H9 (cell line): Measurements from ENCODE around the gene MAGI1. TPM values are rescaled to one million over a fixed set of nuclear protein-coding genes. Genes with fewer than 3 reads are reported as not detected.

Experiments used
- DNase-seq: peaks from one replicate; pipeline ENCODE4 v3.0.0-alpha.2; 2017
- H2AFZ ChIP-seq: one replicate; pipeline ENCODE4 v1.6.1; 2013; ENCODE audit warnings: mild to moderate bottlenecking, low read length, control low read depth, moderate library complexity
- H2AK5ac ChIP-seq: 2 replicates; pipeline ENCODE4 v1.6.1; 2013; ENCODE audit warnings: low read length, control low read depth, mixed read lengths; ENCODE audit not compliant: insufficient read length
- H2BK120ac ChIP-seq: one replicate; pipeline ENCODE4 v1.6.1; 2013; ENCODE audit warnings: low read depth, mild to moderate bottlenecking, low read length, control low read depth, inconsistent platforms; ENCODE audit not compliant: poor library complexity, severe bottlenecking
- H2BK12ac ChIP-seq: 2 replicates; pipeline ENCODE4 v1.6.1; 2013; ENCODE audit warnings: low read length, control low read depth, mixed read lengths, low read depth; ENCODE audit not compliant: insufficient read length
- H2BK15ac ChIP-seq: 2 replicates; pipeline ENCODE4 v1.6.1; 2013; ENCODE audit warnings: low read depth, low read length, control low read depth
- H2BK20ac ChIP-seq: one replicate; pipeline ENCODE4 v1.6.1; 2013; ENCODE audit warnings: low read depth, mild to moderate bottlenecking, low read length, control low read depth, inconsistent platforms; ENCODE audit not compliant: poor library complexity, severe bottlenecking
- H2BK5ac ChIP-seq: 2 replicates; pipeline ENCODE4 v1.6.1; 2013; ENCODE audit warnings: low read length, control low read depth, mixed read lengths; ENCODE audit not compliant: insufficient read length
- H3K14ac ChIP-seq: 2 replicates; pipeline ENCODE4 v1.6.1; 2013; ENCODE audit warnings: low read length, control low read depth; ENCODE audit not compliant: insufficient read depth
- H3K18ac ChIP-seq: 2 replicates; pipeline ENCODE4 v1.6.1; 2013; ENCODE audit warnings: low read depth, mild to moderate bottlenecking, mixed read lengths, low read length, control low read depth; ENCODE audit not compliant: insufficient read length
- H3K23ac ChIP-seq: 2 replicates; pipeline ENCODE4 v1.6.1; 2013; ENCODE audit warnings: low read length, control low read depth, mixed read lengths, low read depth; ENCODE audit not compliant: insufficient read length
- H3K23me2 ChIP-seq: 2 replicates; pipeline ENCODE4 v1.6.1; 2013; ENCODE audit warnings: low read depth, mild to moderate bottlenecking, mixed read lengths, low read length, control low read depth; ENCODE audit not compliant: insufficient read length, poor library complexity, severe bottlenecking
- H3K27ac ChIP-seq: 2 replicates; pipeline ENCODE4 v1.5.1; 2013; ENCODE audit warnings: low read length, control low read depth, mixed read lengths, low read depth; ENCODE audit not compliant: insufficient read length
- H3K27me3 ChIP-seq: 2 replicates; pipeline ENCODE4 v1.6.1; 2013; ENCODE audit warnings: low read length, control low read depth, inconsistent platforms; ENCODE audit not compliant: insufficient read depth
- H3K4ac ChIP-seq: 2 replicates; pipeline ENCODE4 v1.6.1; 2013; ENCODE audit warnings: low read depth, mild to moderate bottlenecking, control low read depth, inconsistent platforms, low read length, moderate library complexity
- H3K4me1 ChIP-seq: 2 replicates; pipeline ENCODE4 v1.6.1; 2013; ENCODE audit warnings: low read length, control low read depth, inconsistent platforms; ENCODE audit not compliant: insufficient read depth
- H3K4me2 ChIP-seq: 2 replicates; pipeline ENCODE4 v1.6.1; 2013; ENCODE audit warnings: low read length, control low read depth, mixed read lengths; ENCODE audit not compliant: insufficient read length, insufficient read depth
- H3K56ac ChIP-seq: 2 replicates; pipeline ENCODE4 v1.6.1; 2013; ENCODE audit warnings: low read depth, mild to moderate bottlenecking, mixed read lengths, low read length, control low read depth; ENCODE audit not compliant: insufficient read length
- H3K79me1 ChIP-seq: 2 replicates; pipeline ENCODE4 v1.6.1; 2013; ENCODE audit warnings: low read depth, mild to moderate bottlenecking, moderate library complexity, low read length, control low read depth, inconsistent platforms; ENCODE audit not compliant: insufficient read depth, poor library complexity, severe bottlenecking
- H3K79me2 ChIP-seq: 2 replicates; pipeline ENCODE4 v1.6.1; 2013; ENCODE audit warnings: low read length, control low read depth, inconsistent platforms; ENCODE audit not compliant: insufficient read depth
- H3K9ac ChIP-seq: 2 replicates; pipeline ENCODE4 v1.6.1; 2013; ENCODE audit warnings: low read length, control low read depth, mixed read lengths; ENCODE audit not compliant: insufficient read length; ENCODE audit errors: extremely low read depth
- H3K9me3 ChIP-seq: one replicate; pipeline ENCODE4 v1.6.1; 2013; ENCODE audit warnings: low read depth, low read length, inconsistent platforms; ENCODE audit not compliant: control insufficient read depth
- H3T11ph ChIP-seq: one replicate; pipeline ENCODE4 v1.6.1; 2013; ENCODE audit warnings: mild to moderate bottlenecking, low read length, control low read depth, inconsistent platforms
- H4K20me1 ChIP-seq: one replicate; pipeline ENCODE4 v1.6.1; 2013; ENCODE audit not compliant: control insufficient read depth, insufficient read length, insufficient read depth
- H4K5ac ChIP-seq: 2 replicates; pipeline ENCODE4 v1.6.1; 2013; ENCODE audit warnings: low read depth, mild to moderate bottlenecking, mixed read lengths, low read length, control low read depth; ENCODE audit not compliant: insufficient read length
- H4K8ac ChIP-seq: replicated peaks from 2 replicates; pipeline ENCODE4 v1.6.1; 2013; ENCODE audit warnings: low read length, control low read depth, mixed read lengths, low read depth; ENCODE audit not compliant: insufficient read length
- H4K91ac ChIP-seq: 2 replicates; pipeline ENCODE4 v1.6.1; 2013; ENCODE audit warnings: low read depth, mild to moderate bottlenecking, moderate library complexity, mixed read lengths, low read length, control low read depth; ENCODE audit not compliant: insufficient read length
- H3K27ac Mint-ChIP-seq, 3 experiments: 2 replicates in 2 of 3; 3 replicates in 1 of 3; pipeline ENCODE4 v1.8.0; 2020 to 2021; ENCODE audit warnings: mixed read lengths in 3 of 3, mild to moderate bottlenecking in 1 of 3, moderate library complexity in 1 of 3
- H3K27me3 Mint-ChIP-seq: 2 replicates; pipeline ENCODE4 v1.8.0; 2021; ENCODE audit warnings: low read depth, mild to moderate bottlenecking, moderate library complexity, mixed read lengths
- H3K36me3 Mint-ChIP-seq, 3 experiments: 2 replicates in 2 of 3; 3 replicates in 1 of 3; pipeline ENCODE4 v1.8.0; 2020 to 2021; ENCODE audit warnings: low read depth in 3 of 3, mixed read lengths in 3 of 3; ENCODE audit not compliant: insufficient read depth in 1 of 3
- H3K4me1 Mint-ChIP-seq, 2 experiments: 2 replicates each; pipeline ENCODE4 v1.8.0; 2020; ENCODE audit warnings: mixed read lengths in 2 of 2
- H3K4me3 Mint-ChIP-seq, 2 experiments: 2 replicates in 1 of 2; 3 replicates in 1 of 2; pipeline ENCODE4 v1.8.0; 2020 to 2021; ENCODE audit warnings: mild to moderate bottlenecking in 2 of 2, mixed read lengths in 2 of 2, moderate library complexity in 1 of 2
- H3K9me3 Mint-ChIP-seq, 2 experiments: 2 replicates in 1 of 2; 3 replicates in 1 of 2; pipeline ENCODE4 v1.8.0; 2020; ENCODE audit warnings: mild to moderate bottlenecking in 2 of 2, mixed read lengths in 2 of 2, moderate library complexity in 1 of 2
- CTCF ChIP-seq: fragments of 200-600 bp; sonication (generic); conservative IDR thresholded peaks from 3 replicates; pipeline ENCODE4 v1.8.0; 2021; ENCODE audit warnings: antibody characterized with exemption, mild to moderate bottlenecking
- WGBS: extraction: QIAGEN DNeasy Blood & Tissue Kit; methylation state at CpG from one replicate; pipeline ENCODE4 v1.1.7; 2013; ENCODE audit warnings: missing lambda C conversion rate, low lambda C conversion rate, mixed read lengths; ENCODE audit not compliant: insufficient read length; ENCODE audit errors: extremely low coverage; 5-methylcytosine and 5-hydroxymethylcytosine counted together
- total RNA-seq: library from RNA; stranded (reverse); gene quantifications from 2 replicates; pipeline ENCODE4 v1.2.1, GENCODE V29; 2021

Gene MAGI1
- total RNA-seq, 1 experiment from 2014 or later, result 65.7 TPM

- no peak overlapping the region for H3K4ac ChIP-seq
- H2BK120ac ChIP-seq, result no peak overlapping the region
- H4K8ac ChIP-seq, result no peak overlapping the region
- no peaks in the 10 kb centered on the region for H3K79me1 ChIP-seq
- H2AFZ ChIP-seq, result no peak overlapping the region
- H4K5ac ChIP-seq, result no peak overlapping the region
- H3K23me2 ChIP-seq, result no peaks in the 10 kb centered on the region
- no CpG with 5 or more reads among the region's 1 CpG for WGBS
- no peaks in the 10 kb centered on the region for H4K20me1 ChIP-seq
- H2BK20ac ChIP-seq, result no peak overlapping the region
- H4K91ac ChIP-seq, result no peak overlapping the region
- H2BK15ac ChIP-seq, result no peak overlapping the region
- no peaks in the 10 kb centered on the region; the same call in 1 of the 2 replicates for H3K4me1 ChIP-seq
- no peak overlapping the region for H3K9ac ChIP-seq
- no peak overlapping the region for H3K4me2 ChIP-seq
- H3K4me3 Mint-ChIP-seq, result no peak overlapping the region
- no peak overlapping the region for H3K18ac ChIP-seq
- no peaks in the 10 kb centered on the region for H3K36me3 Mint-ChIP-seq
- H3T11ph ChIP-seq, result no peak overlapping the region
- H3K9me3 ChIP-seq, result no peaks in the 10 kb centered on the region
- TF ChIP-seq CTCF, result no peak
- H3K4me1 Mint-ChIP-seq, result peaks cover 15 to 16% of the 10 kb centered on the region in 2 experiments
- no peaks in the 10 kb centered on the region; a peak in 1 of 5 replicates for H3K9me3 Mint-ChIP-seq
- H2AK5ac ChIP-seq, result no peak overlapping the region
- no peak overlapping the region for H3K14ac ChIP-seq
- no peak for DNase-seq
- H3K79me2 ChIP-seq, result no peaks in the 10 kb centered on the region
- H3K23ac ChIP-seq, result no peak overlapping the region
- no peak overlapping the region for H2BK5ac ChIP-seq
- H3K27ac Mint-ChIP-seq, result no peak overlapping the region
- no peak overlapping the region for H2BK12ac ChIP-seq
- no peak overlapping the region for H3K56ac ChIP-seq
- no peaks in the 10 kb centered on the region for H3K27me3 Mint-ChIP-seq
- no peak overlapping the region for H3K27ac ChIP-seq
- no peaks in the 10 kb centered on the region for H3K27me3 ChIP-seq
Observed at GRCh38 chr3:65569129-65569528, 469.6 kb downstream of the MAGI1 start.
